GM20000 (cell line): ENCODE results near the gene LRRC25.
A peak's percentile ranks its signal among the peaks of the same experiment; 100 is the strongest.

Source experiments
- DNase-seq: peaks from one replicate; pipeline ENCODE4 v3.0.0; 2012; ENCODE audit warnings: low spot score
- CTCF ChIP-seq: IDR thresholded peaks from 2 replicates; pipeline ENCODE4 v1.5.1; 2012; ENCODE audit warnings: mild to moderate bottlenecking, control low read depth; ENCODE audit errors: extremely low read depth, missing control alignments

The LRRC25 gene

GRCh38 chr19:18420930-18421329 lies 23.5 kb upstream of the LRRC25 start:
- no peak for DNase-seq
- no peak for TF ChIP-seq CTCF

GRCh38 chr19:18419699-18420460 lies 22.5 kb upstream of the LRRC25 start:
- no peak for TF ChIP-seq CTCF
- DNase-seq: peak; percentile 61

GRCh38 chr19:18419195-18419698 lies 21.8 kb upstream of the LRRC25 start, which contains the start of gene SSBP4:
Gene SSBP4 (plus strand): TSS chr19:18419398. CDS start chr19:18419649, 251 bp downstream.
- DNase-seq: peak; percentile 97
- TF ChIP-seq CTCF: peak; percentile 36

- no peak for TF ChIP-seq CTCF
- peak; percentile 45 for DNase-seq
These were observed 21.2 kb upstream of the LRRC25 start for GRCh38 chr19:18418483-18419194.

GRCh38 chr19:18418029-18418482 lies 20.6 kb upstream of the LRRC25 start:
- no peak for TF ChIP-seq CTCF
- DNase-seq: no peak

- no peak for TF ChIP-seq CTCF
- DNase-seq: peak; percentile 83
These were observed 20.0 kb upstream of the LRRC25 start for GRCh38 chr19:18417250-18418028.
